Measurements from ENCODE around the gene RETREG3. TPM values are rescaled to one million over a fixed set of nuclear protein-coding genes. Genes with fewer than 3 reads are reported as not detected.

The RETREG3 gene
- total and polyA plus RNA-seq, 9 of the 15 experiments (the other 6 are each of a cell fraction or from before 2014, with no cell fraction given), result 4.1 to 39.0 (median 16.9) TPM

- TF ChIP-seq FIP1L1 (IDR thresholded peaks at IDR 0.05; ENCODE audit: low read depth, low read length, poor library complexity, severe bottlenecking), result no peak
- no peak for TF ChIP-seq ZNF324 (CRISPR knock-in tag; IDR thresholded peaks at IDR 0.05)
- TF ChIP-seq HOMEZ (CRISPR knock-in tag; IDR thresholded peaks at IDR 0.05), result no peak
- no peak for TF ChIP-seq BRD9 (IDR thresholded peaks at IDR 0.05; ENCODE audit: low read depth, partially characterized antibody)
- peak; percentile 78 for TF ChIP-seq RBFOX2 (IDR thresholded peaks at IDR 0.05; ENCODE audit: low read depth, low read length)
- TF ChIP-seq EWSR1 (IDR thresholded peaks at IDR 0.05; ENCODE audit: borderline replicate concordance, low read depth, partially characterized antibody), result no peak
- peak; percentile 99 for TF ChIP-seq ZNF407 (IDR thresholded peaks at IDR 0.05; ENCODE audit: low read depth)
- TF ChIP-seq DPF2 (IDR thresholded peaks at IDR 0.05), result 0 out of 2 replicates have a peak, but pooled peaks have one; percentile 9
- TF ChIP-seq OTX1 (CRISPR knock-in tag; IDR thresholded peaks at IDR 0.05), result no peak
- no peak for TF ChIP-seq SREBF2 (CRISPR knock-in tag; IDR thresholded peaks at IDR 0.05)
- no peak for TF ChIP-seq PHB2 (IDR thresholded peaks at IDR 0.05; ENCODE audit: low read depth)
- TF ChIP-seq ETV1 (tag; conservative IDR thresholded peaks at IDR 0.05; ENCODE audit: low read depth), result peak; percentile 77
- TF ChIP-seq ZNF57 (CRISPR knock-in tag; IDR thresholded peaks at IDR 0.05), result no peak
- TF ChIP-seq CBX1 (IDR thresholded peaks at IDR 0.05; ENCODE audit: low read depth), result peak; percentile 37; the same call in 1 of the 2 replicates
- no peak for TF ChIP-seq ZBTB26 (CRISPR knock-in tag; IDR thresholded peaks at IDR 0.05)
- TF ChIP-seq JUND (IDR thresholded peaks at IDR 0.05; ENCODE audit: borderline replicate concordance, low read depth, low read length), result peak; percentile 64; the same call in 1 of the 2 replicates
- no peak; the same call in 2 of the 3 replicates for TF ChIP-seq JUND (tag; IDR thresholded peaks at IDR 0.05; ENCODE audit: borderline replicate concordance, low read depth, low read length)
- TF ChIP-seq TCF7L2 (IDR thresholded peaks at IDR 0.05; ENCODE audit: low read depth, low read length), result no peak
- no peak for TF ChIP-seq TAF15 (IDR thresholded peaks at IDR 0.05; ENCODE audit: low read depth, low read length)
Measured at GRCh38 chr17:42561897-42562387, 47.2 kb downstream of the RETREG3 start, which contains the start of gene COASY (continued).
